ENCODE results near the gene CNTFR.
A peak's percentile ranks its signal among the peaks of the same experiment; 100 is the strongest.

CNTFR gene

DNA sequence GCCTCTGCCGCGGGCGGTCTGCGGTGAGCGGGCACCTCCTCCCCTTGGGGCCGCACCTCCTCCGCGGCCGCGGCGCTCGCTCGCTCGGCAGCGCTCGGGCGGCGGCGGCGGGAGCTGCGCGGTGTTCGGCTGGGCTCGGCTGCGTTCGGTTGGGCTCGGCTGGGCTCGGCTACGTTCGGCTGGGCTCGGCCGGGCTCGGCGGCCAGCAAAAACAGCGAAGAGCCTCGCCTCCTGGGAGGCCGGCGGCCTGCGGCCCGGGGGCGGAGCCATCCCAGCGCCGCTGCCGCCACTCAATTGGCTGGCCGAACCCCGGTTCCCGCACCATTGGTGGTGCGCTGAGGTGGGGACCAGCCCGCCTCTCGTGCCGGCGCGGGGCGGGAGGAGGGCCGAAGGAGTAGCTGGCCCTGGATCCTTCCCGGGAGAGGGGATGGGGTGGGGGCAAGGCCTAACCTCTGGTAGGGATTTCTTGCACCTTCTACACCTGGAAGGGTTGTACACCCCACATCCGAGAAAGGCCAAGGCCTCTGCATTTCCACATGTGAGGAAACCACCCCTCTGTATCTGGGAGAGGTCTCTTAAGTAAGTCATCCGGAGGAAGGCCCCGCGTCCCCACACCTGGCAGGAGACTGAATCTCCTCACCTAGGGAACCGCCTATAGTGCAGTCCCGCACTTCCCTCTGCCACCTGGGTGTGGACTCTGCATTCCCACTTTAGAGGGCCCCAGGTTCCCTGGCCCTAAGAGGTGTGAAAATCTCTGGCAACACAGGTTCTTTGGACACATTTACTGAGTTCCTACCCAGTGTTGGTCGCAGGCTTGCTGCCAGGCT lies 66.3 kb downstream of the CNTFR start, which contains the start of gene ENHO:
ENHO (minus strand) TSS at position 20 of the 827 bp plus-strand sequence. CDS start 1,295 bp downstream, outside the sequence.
- DNase-seq, result peak; percentile 95
- Histone ChIP-seq H3K36me3 (no peaks in the 10 kb centered on the region), H3K4me3 (ENCODE audit: low read depth, low read length) (peak within 1 kb of the TSS; percentile 56), H3K9me3 (no peaks in the 10 kb centered on the region), H3K27me3 (no peaks in the 10 kb centered on the region), H3K4me1 (no peaks in the 10 kb centered on the region; the same call in 1 of the 2 replicates)
- TF ChIP-seq, protein P1, sequence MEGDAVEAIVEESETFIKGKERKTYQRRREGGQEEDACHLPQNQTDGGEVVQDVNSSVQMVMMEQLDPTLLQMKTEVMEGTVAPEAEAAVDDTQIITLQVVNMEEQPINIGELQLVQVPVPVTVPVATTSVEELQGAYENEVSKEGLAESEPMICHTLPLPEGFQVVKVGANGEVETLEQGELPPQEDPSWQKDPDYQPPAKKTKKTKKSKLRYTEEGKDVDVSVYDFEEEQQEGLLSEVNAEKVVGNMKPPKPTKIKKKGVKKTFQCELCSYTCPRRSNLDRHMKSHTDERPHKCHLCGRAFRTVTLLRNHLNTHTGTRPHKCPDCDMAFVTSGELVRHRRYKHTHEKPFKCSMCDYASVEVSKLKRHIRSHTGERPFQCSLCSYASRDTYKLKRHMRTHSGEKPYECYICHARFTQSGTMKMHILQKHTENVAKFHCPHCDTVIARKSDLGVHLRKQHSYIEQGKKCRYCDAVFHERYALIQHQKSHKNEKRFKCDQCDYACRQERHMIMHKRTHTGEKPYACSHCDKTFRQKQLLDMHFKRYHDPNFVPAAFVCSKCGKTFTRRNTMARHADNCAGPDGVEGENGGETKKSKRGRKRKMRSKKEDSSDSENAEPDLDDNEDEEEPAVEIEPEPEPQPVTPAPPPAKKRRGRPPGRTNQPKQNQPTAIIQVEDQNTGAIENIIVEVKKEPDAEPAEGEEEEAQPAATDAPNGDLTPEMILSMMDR (IDR thresholded peaks at IDR 0.05; ENCODE audit: low read depth, low read length), result no peak

- peak overlapping the region; percentile 56 for H3K4me3 ChIP-seq (ENCODE audit: low read depth, low read length)
- no peaks in the 10 kb centered on the region; the same call in 1 of the 2 replicates for H3K4me1 ChIP-seq
- H3K27me3 ChIP-seq, result no peaks in the 10 kb centered on the region
- DNase-seq, result no peak
- H3K9me3 ChIP-seq, result no peaks in the 10 kb centered on the region
- TF ChIP-seq, protein P1 (IDR thresholded peaks at IDR 0.05; ENCODE audit: low read depth, low read length), result no peak
- H3K36me3 ChIP-seq, result no peaks in the 10 kb centered on the region
Observed at GRCh38 chr9:34522091-34522887, 67.2 kb downstream of the CNTFR start.

- no peak for DNase-seq
- TF ChIP-seq, protein P1 (IDR thresholded peaks at IDR 0.05; ENCODE audit: low read depth, low read length), result no peak
- Histone ChIP-seq H3K36me3 (no peaks in the 10 kb centered on the region), H3K4me1 (no peaks in the 10 kb centered on the region; the same call in 1 of the 2 replicates), H3K4me3 (ENCODE audit: low read depth, low read length) (no peak overlapping the region), H3K9me3 (no peaks in the 10 kb centered on the region), H3K27me3 (no peaks in the 10 kb centered on the region)
Observed at GRCh38 chr9:34521406-34522045, 68.0 kb downstream of the CNTFR start.

- H3K36me3 ChIP-seq, result no peaks in the 10 kb centered on the region
- H3K27me3 ChIP-seq, result no peaks in the 10 kb centered on the region
- H3K9me3 ChIP-seq, result no peaks in the 10 kb centered on the region
- no peaks in the 10 kb centered on the region; the same call in 1 of the 2 replicates for H3K4me1 ChIP-seq
- no peak for DNase-seq
- no peak overlapping the region for H3K4me3 ChIP-seq (ENCODE audit: low read depth, low read length)
- TF ChIP-seq, protein P1 (IDR thresholded peaks at IDR 0.05; ENCODE audit: low read depth, low read length), result no peak
Observed at GRCh38 chr9:34520505-34521385, 68.8 kb downstream of the CNTFR start.

- no peaks in the 10 kb centered on the region; the same call in 1 of the 2 replicates for H3K4me1 ChIP-seq
- H3K36me3 ChIP-seq, result no peaks in the 10 kb centered on the region
- no peaks in the 10 kb centered on the region for H3K9me3 ChIP-seq
- DNase-seq, result no peak
- no peaks in the 10 kb centered on the region for H3K27me3 ChIP-seq
- no peak overlapping the region for H3K4me3 ChIP-seq (ENCODE audit: low read depth, low read length)
- TF ChIP-seq, protein P1 (IDR thresholded peaks at IDR 0.05; ENCODE audit: low read depth, low read length), result no peak
Observed at GRCh38 chr9:34520096-34520495, 69.4 kb downstream of the CNTFR start.

Measured in BE2C (cell line).